Globus pallidus (tissue), 1 donor: ENCODE data around the gene TTC27.

Experiments
- DNase-seq: peaks from one replicate; pipeline ENCODE4 v3.0.0-alpha.2; 2015; ENCODE audit warnings: low spot score

TTC27 gene

DNA sequence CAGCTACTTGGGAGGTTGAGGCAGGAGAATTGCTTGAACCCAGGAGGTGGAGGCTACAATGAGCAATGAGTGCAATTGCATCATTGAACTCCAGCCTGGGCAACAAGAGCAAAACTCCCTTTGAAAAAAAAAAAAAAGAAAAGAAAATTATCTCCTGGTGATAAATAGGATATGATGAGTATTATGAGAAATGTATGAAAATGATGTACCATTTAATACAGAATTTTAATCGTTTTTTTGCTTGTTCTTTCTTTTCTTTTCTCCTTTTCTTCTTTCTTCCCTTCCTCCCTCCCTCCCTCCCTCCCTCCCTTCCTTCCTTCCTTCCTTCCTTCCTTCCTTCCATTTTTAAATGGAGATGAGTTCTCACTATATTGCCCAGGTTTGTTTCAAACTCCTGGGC is 40.4 kb downstream of the TTC27 start:
- DNase-seq = no peak

DNA sequence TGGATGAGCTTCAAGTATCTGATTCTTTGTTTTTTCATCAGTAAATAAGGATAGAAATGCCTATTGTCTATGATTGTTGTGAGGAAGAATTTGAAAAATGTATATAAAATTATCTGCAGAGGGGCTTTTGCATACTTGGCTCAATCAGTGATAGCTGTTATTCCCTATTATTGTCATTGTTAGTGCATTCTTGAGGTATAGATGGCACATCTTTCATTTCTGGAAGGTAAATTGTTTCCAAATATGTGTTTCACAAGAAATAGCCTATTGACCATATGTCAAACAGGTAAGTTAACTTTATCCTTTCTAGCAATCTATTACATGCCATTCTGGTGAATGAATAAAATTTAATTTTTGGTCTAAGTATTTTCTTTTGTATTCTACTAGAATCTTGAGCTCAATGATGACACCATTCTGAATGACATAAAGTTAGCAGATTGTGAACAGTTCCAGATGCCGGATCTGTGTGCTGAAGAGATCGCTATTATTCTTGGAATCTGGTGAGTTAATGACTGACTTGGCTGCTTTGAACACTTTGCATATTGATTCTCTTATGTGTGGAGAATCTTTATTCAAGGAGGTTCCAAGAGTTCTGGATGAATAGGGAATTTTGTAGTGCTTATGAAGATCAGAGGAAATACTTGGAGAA is 44.2 kb downstream of the TTC27 start:
- DNase-seq = no peak

DNA sequence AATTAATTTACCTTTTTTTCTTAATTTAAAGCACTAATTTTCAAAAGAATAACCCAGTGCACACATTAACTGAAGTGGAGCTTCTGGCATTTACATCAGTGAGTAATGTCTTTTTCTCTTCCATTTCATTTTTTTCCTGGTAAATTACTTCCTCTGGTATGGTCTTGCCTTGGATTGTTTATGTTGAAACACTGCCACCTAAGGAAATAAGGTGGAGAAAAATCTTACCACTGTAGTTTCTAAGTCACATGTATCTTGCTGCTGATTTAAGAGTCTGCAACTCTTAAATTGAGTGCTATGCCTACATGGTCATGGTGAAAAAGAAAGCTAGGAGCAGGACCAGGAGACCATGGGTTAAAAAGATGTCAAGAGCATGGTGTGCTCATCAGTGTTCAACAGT is 51.0 kb downstream of the TTC27 start:
- no peak for DNase-seq

DNA sequence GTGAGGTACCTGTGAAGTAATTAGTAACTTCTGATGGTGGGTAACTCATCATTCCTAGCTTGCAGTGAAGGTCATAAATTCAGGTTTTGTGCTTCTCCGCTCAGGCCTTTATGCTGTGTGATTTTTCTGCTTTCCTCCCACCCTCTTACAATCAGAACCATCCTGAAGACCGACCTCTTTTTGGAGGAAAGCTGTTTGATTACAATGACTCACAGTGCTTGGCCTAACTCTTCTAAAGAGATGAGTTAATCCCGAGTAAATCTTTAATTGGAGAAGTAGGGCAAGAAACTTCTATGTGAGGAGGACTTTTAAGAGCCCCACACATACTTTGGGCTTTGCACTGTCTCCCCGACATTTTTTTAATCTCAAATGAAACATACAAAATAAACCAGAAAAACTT is 53.1 kb downstream of the TTC27 start:
- no peak for DNase-seq

DNA sequence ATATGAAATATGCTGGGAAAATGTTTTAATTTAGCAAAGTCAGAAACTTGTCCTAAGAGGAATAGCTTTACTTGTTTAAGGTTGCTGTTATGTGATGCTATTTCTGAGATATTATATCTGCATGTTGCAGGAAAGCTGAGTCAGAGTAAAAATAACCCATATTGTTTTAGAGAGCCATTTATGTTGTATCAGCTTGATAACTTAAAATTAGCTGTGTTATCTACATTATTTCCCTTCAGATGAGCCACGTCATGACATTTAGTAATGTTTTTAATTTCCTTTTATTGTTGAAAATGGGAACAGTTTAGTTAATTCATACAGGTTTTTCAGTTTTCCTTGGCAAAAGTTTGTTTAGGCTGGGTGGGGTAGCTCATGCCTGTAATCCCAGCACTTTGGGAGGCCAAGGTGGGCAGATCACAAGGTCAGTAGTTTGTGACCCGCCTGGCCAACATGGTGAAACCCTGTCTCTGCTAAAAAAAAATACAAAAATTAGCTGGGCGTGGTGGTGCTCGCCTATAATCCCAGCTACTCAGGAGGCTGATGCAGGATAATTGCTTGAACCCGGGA is 55.8 kb downstream of the TTC27 start:
- DNase-seq = no peak

- DNase-seq = no peak
These were observed 60.7 kb downstream of the TTC27 start for GRCh38 chr2:32688541-32688940.

DNA sequence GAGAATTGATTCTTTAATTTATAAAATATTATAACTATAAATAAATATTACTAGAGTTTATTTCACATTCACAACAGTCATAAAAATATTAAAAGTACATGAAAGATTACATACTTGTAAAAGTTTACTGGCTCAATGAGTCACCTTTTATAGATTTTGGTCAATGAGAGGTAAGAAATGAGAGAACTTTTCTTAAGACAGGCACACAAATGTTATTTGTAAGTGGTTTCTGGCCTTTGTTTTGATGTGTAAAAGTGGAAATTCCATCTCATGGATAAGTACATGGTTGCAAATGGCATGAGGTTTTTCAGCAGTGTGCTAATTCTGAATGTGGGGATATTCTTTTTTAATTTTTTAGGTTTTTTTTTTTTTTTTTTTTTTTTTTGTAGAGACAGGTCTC is 63.8 kb downstream of the TTC27 start:
- DNase-seq = no peak

GRCh38 chr2:32696439-32696838 is 68.6 kb downstream of the TTC27 start:
- DNase-seq = no peak

- DNase-seq = no peak
These were observed 69.3 kb downstream of the TTC27 start for GRCh38 chr2:32697156-32697555.

GRCh38 chr2:32699151-32699550 is 71.3 kb downstream of the TTC27 start:
- DNase-seq = no peak

GRCh38 chr2:32701806-32702205 is 74.0 kb downstream of the TTC27 start:
- DNase-seq = no peak

- DNase-seq = no peak
These were observed 74.6 kb downstream of the TTC27 start for GRCh38 chr2:32702303-32703064.

DNA sequence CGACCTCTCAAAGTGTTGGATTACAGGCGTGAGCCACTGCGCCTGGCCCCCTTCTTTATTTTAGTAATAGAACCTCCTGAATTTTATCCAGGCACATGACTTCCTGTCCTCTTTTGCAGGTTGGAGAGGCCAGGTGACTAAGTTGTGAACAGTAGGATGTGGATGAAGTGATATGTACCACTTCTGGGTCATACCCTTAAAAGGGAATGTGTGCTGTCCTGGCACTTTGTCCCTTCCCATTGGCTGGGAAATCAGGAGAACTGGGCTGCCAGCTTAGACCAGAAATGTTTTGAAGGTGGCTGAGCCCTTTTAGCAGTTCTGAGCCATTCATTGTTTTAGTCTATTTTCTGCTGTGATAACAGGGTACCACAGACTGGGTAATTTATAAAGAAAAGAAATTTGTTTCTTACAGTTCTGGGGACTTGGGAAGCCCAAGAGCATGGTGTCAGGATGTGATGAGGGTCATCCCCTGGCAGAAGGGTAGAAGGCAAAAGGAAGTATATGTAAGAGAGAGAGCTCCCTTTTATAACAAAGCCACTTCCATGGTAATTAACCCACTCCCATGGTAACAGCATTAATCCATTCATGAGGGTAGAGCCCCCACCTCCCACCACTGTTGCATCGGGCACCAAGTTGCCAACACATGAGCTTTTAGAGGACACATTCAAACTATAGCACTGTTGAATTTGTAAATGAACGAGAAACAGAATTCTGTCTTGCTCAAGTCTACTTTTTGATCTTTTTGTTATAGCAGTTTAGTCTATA is 79.1 kb downstream of the TTC27 start:
- no peak for DNase-seq

- DNase-seq = peak; percentile 65
These were observed 83.4 kb downstream of the TTC27 start for GRCh38 chr2:32711219-32711618.

GRCh38 chr2:32711908-32712501 is 84.2 kb downstream of the TTC27 start:
- no peak for DNase-seq

GRCh38 chr2:32712870-32713269 is 85.0 kb downstream of the TTC27 start:
- DNase-seq = no peak

- DNase-seq = no peak
These were observed 86.7 kb downstream of the TTC27 start for GRCh38 chr2:32714521-32714920.

GRCh38 chr2:32715391-32715841 is 87.6 kb downstream of the TTC27 start:
- DNase-seq = no peak

GRCh38 chr2:32715981-32716380 is 88.1 kb downstream of the TTC27 start:
- no peak for DNase-seq

DNA sequence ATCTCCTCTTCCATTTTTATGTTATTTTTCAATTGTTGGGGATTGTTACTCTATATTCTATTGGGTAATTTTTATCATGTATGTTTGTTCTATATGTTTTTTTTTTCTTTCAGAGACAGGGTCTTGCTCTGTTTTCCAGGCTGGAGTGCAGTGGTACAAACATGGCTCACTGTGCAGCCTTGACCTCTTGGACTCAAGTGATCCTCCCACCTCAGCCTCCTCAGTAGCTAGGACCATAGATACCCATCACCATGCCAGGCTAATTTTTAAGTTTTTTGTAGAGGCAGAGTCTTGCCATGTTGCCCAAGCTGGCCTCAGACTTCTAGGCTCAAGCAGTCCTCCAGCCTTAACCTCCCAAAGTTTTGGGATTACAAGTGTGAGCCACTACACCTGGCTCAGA is 88.7 kb downstream of the TTC27 start:
- no peak for DNase-seq

DNA sequence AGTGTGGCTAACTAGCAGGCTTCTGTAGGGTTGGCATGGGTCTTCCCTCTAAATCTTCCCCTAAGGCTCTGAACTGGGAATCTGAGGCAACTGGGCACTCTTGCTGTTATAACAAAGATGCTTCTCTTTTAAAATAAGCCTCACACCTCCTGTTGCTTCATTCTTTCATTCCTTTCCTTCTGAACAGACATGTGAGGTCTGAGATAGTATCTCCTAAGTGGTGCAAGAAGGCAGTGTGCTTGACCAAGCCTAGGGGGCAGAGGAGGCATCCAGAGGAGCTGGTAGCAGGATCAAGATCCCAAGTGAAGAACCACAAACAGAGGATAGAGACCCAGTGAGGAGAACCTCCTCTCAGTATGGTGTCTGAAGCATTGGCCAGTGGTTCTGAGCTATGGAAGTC is 90.9 kb downstream of the TTC27 start:
- no peak for DNase-seq

DNA sequence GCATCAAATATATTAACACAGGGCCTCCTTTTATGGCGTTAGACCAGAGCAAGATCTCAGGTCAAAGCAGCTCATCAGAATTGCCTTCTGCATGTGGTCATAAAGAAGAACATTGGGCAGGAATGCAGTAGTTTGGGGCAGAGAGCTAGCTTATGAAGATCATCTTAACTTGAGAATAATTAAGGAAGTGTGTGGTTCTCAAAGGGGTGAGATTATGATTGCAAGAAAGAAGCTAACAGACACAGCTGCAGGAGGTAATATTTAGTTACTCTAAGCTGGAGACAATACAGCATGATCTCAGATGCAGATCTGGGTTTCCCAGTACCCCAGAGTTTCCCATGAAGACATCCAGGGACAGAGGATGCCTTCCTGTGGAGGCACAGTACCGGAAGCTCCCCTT is 91.6 kb downstream of the TTC27 start:
- no peak for DNase-seq
